Type B pancreatic cell (in vitro differentiated cells): Measurements from ENCODE around the gene DSCAM. TPM values are rescaled to one million over a fixed set of nuclear protein-coding genes. Genes with fewer than 3 reads are reported as not detected.

Experiments used
- DNase-seq: peaks from one replicate; pipeline ENCODE4 v3.0.0; 2021; ENCODE audit warnings: mixed read lengths; ENCODE audit not compliant: unreplicated experiment; ENCODE audit errors: extremely low spot score
- H3K27ac Mint-ChIP-seq: 2 replicates; pipeline ENCODE4 v1.8.0; 2021; ENCODE audit warnings: mild to moderate bottlenecking, mixed read lengths
- H3K27me3 Mint-ChIP-seq: 2 replicates; pipeline ENCODE4 v1.8.0; 2021; ENCODE audit warnings: mixed read lengths
- H3K36me3 Mint-ChIP-seq: 2 replicates; pipeline ENCODE4 v1.8.0; 2021; ENCODE audit warnings: mixed read lengths
- H3K4me1 Mint-ChIP-seq: one replicate; pipeline ENCODE4 v1.8.0; 2021; ENCODE audit warnings: mixed read lengths; ENCODE audit not compliant: unreplicated experiment
- H3K4me3 Mint-ChIP-seq: 2 replicates; pipeline ENCODE4 v1.8.0; 2021; ENCODE audit warnings: mild to moderate bottlenecking, mixed read lengths
- H3K9me3 Mint-ChIP-seq: 2 replicates; pipeline ENCODE4 v1.8.0; 2021; ENCODE audit warnings: mixed read lengths
- total RNA-seq: library from RNA; stranded (reverse); gene quantifications from 2 replicates; pipeline ENCODE4 v1.2.1, GENCODE V29; 2021; ENCODE audit warnings: low replicate concordance
- TF ChIP-seq, protein P1 (sequence below): fragments of 200-600 bp; sonication (generic); conservative IDR thresholded peaks from 2 replicates; pipeline ENCODE4 v1.5.0; 2021; ENCODE audit warnings: antibody characterized with exemption, mild to moderate bottlenecking

Gene DSCAM
- total RNA-seq, 1 donor from 2014 or later = 1.4 TPM

- no peak overlapping the region for H3K27ac Mint-ChIP-seq
- peaks cover 3% of the 10 kb centered on the region for H3K27me3 Mint-ChIP-seq
- DNase-seq = no peak
- H3K4me3 Mint-ChIP-seq = no peak overlapping the region
- H3K9me3 Mint-ChIP-seq = peaks cover 12% of the 10 kb centered on the region
- no peaks in the 10 kb centered on the region for H3K4me1 Mint-ChIP-seq
- no peaks in the 10 kb centered on the region for H3K36me3 Mint-ChIP-seq
- TF ChIP-seq, protein P1, sequence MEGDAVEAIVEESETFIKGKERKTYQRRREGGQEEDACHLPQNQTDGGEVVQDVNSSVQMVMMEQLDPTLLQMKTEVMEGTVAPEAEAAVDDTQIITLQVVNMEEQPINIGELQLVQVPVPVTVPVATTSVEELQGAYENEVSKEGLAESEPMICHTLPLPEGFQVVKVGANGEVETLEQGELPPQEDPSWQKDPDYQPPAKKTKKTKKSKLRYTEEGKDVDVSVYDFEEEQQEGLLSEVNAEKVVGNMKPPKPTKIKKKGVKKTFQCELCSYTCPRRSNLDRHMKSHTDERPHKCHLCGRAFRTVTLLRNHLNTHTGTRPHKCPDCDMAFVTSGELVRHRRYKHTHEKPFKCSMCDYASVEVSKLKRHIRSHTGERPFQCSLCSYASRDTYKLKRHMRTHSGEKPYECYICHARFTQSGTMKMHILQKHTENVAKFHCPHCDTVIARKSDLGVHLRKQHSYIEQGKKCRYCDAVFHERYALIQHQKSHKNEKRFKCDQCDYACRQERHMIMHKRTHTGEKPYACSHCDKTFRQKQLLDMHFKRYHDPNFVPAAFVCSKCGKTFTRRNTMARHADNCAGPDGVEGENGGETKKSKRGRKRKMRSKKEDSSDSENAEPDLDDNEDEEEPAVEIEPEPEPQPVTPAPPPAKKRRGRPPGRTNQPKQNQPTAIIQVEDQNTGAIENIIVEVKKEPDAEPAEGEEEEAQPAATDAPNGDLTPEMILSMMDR = no peak
Measured at GRCh38 chr21:40603774-40604173, 243.2 kb downstream of the DSCAM start.

- Mint-ChIP-seq H3K9me3 (peaks cover 11% of the 10 kb centered on the region), H3K4me3 (no peak overlapping the region), H3K36me3 (no peaks in the 10 kb centered on the region), H3K27me3 (peaks cover 3% of the 10 kb centered on the region), H3K4me1 (no peaks in the 10 kb centered on the region), H3K27ac (no peak overlapping the region)
- TF ChIP-seq, protein P1 = no peak
- DNase-seq = no peak
Measured at GRCh38 chr21:40602080-40602479, 244.9 kb downstream of the DSCAM start.

DNA sequence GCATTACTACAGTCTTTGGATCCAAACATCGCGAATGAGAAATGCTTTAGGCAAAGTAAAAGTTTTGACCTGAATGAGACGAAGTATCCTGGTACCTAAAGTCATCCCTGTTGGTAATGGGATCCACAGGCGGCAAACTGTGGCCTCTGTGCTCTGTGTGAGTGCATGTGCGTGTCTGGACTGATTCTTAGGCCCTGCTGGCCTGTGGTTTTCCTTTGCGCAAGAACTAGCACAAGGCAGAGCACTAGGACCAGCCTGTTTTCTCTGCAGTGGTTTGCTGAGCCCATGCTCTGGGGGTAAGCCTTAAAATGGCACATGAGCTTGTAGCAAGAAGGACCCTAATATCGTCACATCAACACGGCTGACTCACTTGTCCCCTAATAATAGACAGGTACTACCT, 251.2 kb downstream of the DSCAM start:
- no peak overlapping the region for H3K27ac Mint-ChIP-seq
- peaks cover 2% of the 10 kb centered on the region for H3K27me3 Mint-ChIP-seq
- H3K4me1 Mint-ChIP-seq = no peaks in the 10 kb centered on the region
- H3K4me3 Mint-ChIP-seq = no peak overlapping the region
- no peaks in the 10 kb centered on the region for H3K9me3 Mint-ChIP-seq
- TF ChIP-seq, protein P1 = no peak
- no peak for DNase-seq
- no peaks in the 10 kb centered on the region for H3K36me3 Mint-ChIP-seq

GRCh38 chr21:40587736-40588346, 259.1 kb downstream of the DSCAM start:
- H3K4me3 Mint-ChIP-seq = no peak overlapping the region

DNA sequence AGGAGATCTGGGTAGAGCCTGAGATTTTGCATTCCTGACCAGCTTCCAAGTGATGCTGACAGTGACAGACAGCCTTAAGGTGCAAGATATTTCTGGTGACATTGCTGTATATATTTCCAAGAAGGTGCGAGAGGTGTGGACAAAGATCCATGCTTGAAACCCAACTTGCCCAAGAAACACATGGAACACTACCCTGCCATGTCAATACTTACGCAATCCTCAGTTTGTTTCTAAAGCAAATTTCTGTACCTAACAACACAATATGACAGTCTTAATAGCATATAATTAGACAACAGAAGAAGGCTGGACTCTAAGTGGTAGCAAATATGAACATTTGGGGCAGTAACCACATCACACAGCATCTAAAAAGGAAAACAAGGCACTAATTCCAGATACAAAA, 260.4 kb downstream of the DSCAM start:
- H3K9me3 Mint-ChIP-seq = peaks cover 5% of the 10 kb centered on the region
- no peaks in the 10 kb centered on the region for H3K27me3 Mint-ChIP-seq
- no peaks in the 10 kb centered on the region for H3K4me1 Mint-ChIP-seq
- no peaks in the 10 kb centered on the region for H3K36me3 Mint-ChIP-seq
- TF ChIP-seq, protein P1 = no peak
- no peak overlapping the region for H3K27ac Mint-ChIP-seq
- H3K4me3 Mint-ChIP-seq = no peak overlapping the region
- no peak for DNase-seq

More at GRCh38 chr21:40587736-40588346, 259.1 kb downstream of the DSCAM start:
- no peak for DNase-seq
- Mint-ChIP-seq H3K36me3 (no peaks in the 10 kb centered on the region), H3K27me3 (no peaks in the 10 kb centered on the region), H3K9me3 (peaks cover 5% of the 10 kb centered on the region), H3K4me1 (no peaks in the 10 kb centered on the region), H3K27ac (no peak overlapping the region)
- TF ChIP-seq, protein P1 = no peak
